GM23338 (cell line): ENCODE data around the gene UROS. TPM values are rescaled to one million over a fixed set of nuclear protein-coding genes. Genes with fewer than 3 reads are reported as not detected.

Source experiments
- ATAC-seq: fragments of 200-7000 bp; cut with Tn5 transposase; 3 replicates; pipeline ENCODE4 v1.9.1; 2020
- DNase-seq: peaks from one replicate; pipeline ENCODE4 v3.0.0-alpha.2; 2015; ENCODE audit warnings: low spot score
- H2AFZ ChIP-seq: fragments of 200-600 bp; sonication (generic); 2 replicates; pipeline ENCODE4 v1.8.0; 2016; ENCODE audit warnings: antibody characterized with exemption, mild to moderate bottlenecking, moderate library complexity
- H3F3A ChIP-seq: fragments of 200-600 bp; sonication (generic); replicated peaks from 2 replicates; pipeline ENCODE4 v1.8.0; 2017; ENCODE audit warnings: antibody characterized with exemption, mixed run types, low read depth
- H3K27ac ChIP-seq: fragments of 200-600 bp; sonication (generic); 2 replicates; pipeline ENCODE4 v1.6.1; 2016; ENCODE audit warnings: low read depth
- H3K27me3 ChIP-seq: fragments of 200-600 bp; sonication (generic); 2 replicates; pipeline ENCODE4 v1.8.0; 2016; ENCODE audit warnings: mild to moderate bottlenecking, mixed run types, moderate library complexity; ENCODE audit not compliant: insufficient read depth
- H3K36me3 ChIP-seq: fragments of 200-600 bp; sonication (generic); 2 replicates; pipeline ENCODE4 v1.8.0; 2016; ENCODE audit warnings: mild to moderate bottlenecking; ENCODE audit not compliant: insufficient read depth
- H3K4me1 ChIP-seq: fragments of 200-600 bp; sonication (generic); 2 replicates; pipeline ENCODE4 v1.8.0; 2016; ENCODE audit warnings: mild to moderate bottlenecking, moderate library complexity; ENCODE audit not compliant: insufficient read depth
- H3K4me2 ChIP-seq: fragments of 200-600 bp; sonication (generic); 2 replicates; pipeline ENCODE4 v1.7.1; 2017; ENCODE audit warnings: mixed run types
- H3K4me3 ChIP-seq: fragments of 200-600 bp; sonication (generic); 2 replicates; pipeline ENCODE4 v1.6.1; 2016; ENCODE audit warnings: mixed run types
- H3K79me2 ChIP-seq: fragments of 200-600 bp; sonication (generic); replicated peaks from 2 replicates; pipeline ENCODE4 v1.8.0; 2017; ENCODE audit warnings: mild to moderate bottlenecking; ENCODE audit not compliant: insufficient read depth
- H3K9me2 ChIP-seq: fragments of 200-600 bp; sonication (generic); 2 replicates; pipeline ENCODE4 v1.8.0; 2017; ENCODE audit not compliant: insufficient read depth
- H4K20me1 ChIP-seq: fragments of 200-600 bp; sonication (generic); replicated peaks from 2 replicates; pipeline ENCODE4 v1.8.0; 2017; ENCODE audit warnings: mild to moderate bottlenecking; ENCODE audit not compliant: insufficient read depth
- H3K27ac Mint-ChIP-seq: 2 replicates; pipeline ENCODE4 v1.8.0; 2020; ENCODE audit warnings: inconsistent platforms, mild to moderate bottlenecking, moderate library complexity, mixed read lengths
- H3K27me3 Mint-ChIP-seq: 3 replicates; pipeline ENCODE4 v1.8.0; 2022; ENCODE audit warnings: low read depth, mild to moderate bottlenecking, moderate library complexity, mixed read lengths, inconsistent platforms; ENCODE audit not compliant: insufficient read depth, poor library complexity
- H3K36me3 Mint-ChIP-seq: 3 replicates; pipeline ENCODE4 v1.8.0; 2021; ENCODE audit warnings: low read depth, mild to moderate bottlenecking, inconsistent platforms, moderate library complexity, mixed read lengths
- H3K4me1 Mint-ChIP-seq: 3 replicates; pipeline ENCODE4 v1.8.0; 2020; ENCODE audit warnings: mild to moderate bottlenecking, inconsistent platforms, mixed read lengths
- H3K4me3 Mint-ChIP-seq: 3 replicates; pipeline ENCODE4 v1.8.0; 2021; ENCODE audit warnings: moderate library complexity, mild to moderate bottlenecking, inconsistent platforms, mixed read lengths
- H3K9me3 Mint-ChIP-seq: 3 replicates; pipeline ENCODE4 v1.8.0; 2020; ENCODE audit warnings: moderate library complexity, mild to moderate bottlenecking, inconsistent platforms, mixed read lengths
- EZH2 ChIP-seq: fragments of 200-600 bp; sonication (generic); IDR thresholded peaks from one replicate; pipeline ENCODE4 v1.8.0; 2017; ENCODE audit warnings: antibody characterized with exemption, mild to moderate bottlenecking, low read depth; ENCODE audit not compliant: unreplicated experiment
- EZH2phosphoT487 ChIP-seq: fragments of 200-600 bp; sonication (generic); IDR thresholded peaks from one replicate; pipeline ENCODE4 v1.8.1; 2018; ENCODE audit warnings: antibody characterized with exemption; ENCODE audit not compliant: unreplicated experiment
- JUNB ChIP-seq: IDR thresholded peaks from one replicate; pipeline ENCODE4 v1.6.1; 2016; ENCODE audit warnings: antibody characterized with exemption; ENCODE audit not compliant: unreplicated experiment
- NANOG ChIP-seq: IDR thresholded peaks from 2 replicates; pipeline ENCODE4 v1.6.1; 2016; ENCODE audit warnings: antibody characterized with exemption, borderline replicate concordance
- STAT1 ChIP-seq: IDR thresholded peaks from one replicate; pipeline ENCODE4 v1.6.1; 2016; ENCODE audit warnings: antibody characterized with exemption; ENCODE audit not compliant: unreplicated experiment
- ZNF114 ChIP-seq: fragments of 250-450 bp; sonication (Bioruptor Pico); IDR thresholded peaks from 2 replicates; pipeline ENCODE4 v1.5.0; 2020; ENCODE audit warnings: mild to moderate bottlenecking, moderate library complexity
- polyA plus RNA-seq: library from polyadenylated mRNA; unstranded; fragments of >200 nt; fragmentation: Nextera tagmentation; extraction: Ambion mirVana; gene quantifications from 2 replicates; pipeline ENCODE4 v1.2.1, GENCODE V29; 2016
- total RNA-seq: library from RNA; depleted of rRNA; stranded (reverse); fragments of >200 nt; shearing (Covaris generic); gene quantifications from 2 replicates; pipeline ENCODE4 v1.2.3, GENCODE V29; 2014
- TF ChIP-seq, protein P1 (sequence below), 2 experiments: fragments of 200-600 bp in 1 of 2; sonication (generic) in 1 of 2; conservative IDR thresholded peaks; 2 replicates each; pipeline versions ENCODE4 v1.5.1 to v1.6.1; 2016 to 2017; ENCODE audit warnings: antibody characterized with exemption in 2 of 2, low read depth in 2 of 2, mild to moderate bottlenecking in 2 of 2, moderate library complexity in 1 of 2
- TF ChIP-seq, protein P2 (sequence below): IDR thresholded peaks from 2 replicates; pipeline ENCODE4 v1.6.1; 2016; ENCODE audit warnings: antibody characterized with exemption

UROS gene
- total and polyA plus RNA-seq, 2 experiments from 2014 or later = 41.3 to 43.4 TPM

DNA sequence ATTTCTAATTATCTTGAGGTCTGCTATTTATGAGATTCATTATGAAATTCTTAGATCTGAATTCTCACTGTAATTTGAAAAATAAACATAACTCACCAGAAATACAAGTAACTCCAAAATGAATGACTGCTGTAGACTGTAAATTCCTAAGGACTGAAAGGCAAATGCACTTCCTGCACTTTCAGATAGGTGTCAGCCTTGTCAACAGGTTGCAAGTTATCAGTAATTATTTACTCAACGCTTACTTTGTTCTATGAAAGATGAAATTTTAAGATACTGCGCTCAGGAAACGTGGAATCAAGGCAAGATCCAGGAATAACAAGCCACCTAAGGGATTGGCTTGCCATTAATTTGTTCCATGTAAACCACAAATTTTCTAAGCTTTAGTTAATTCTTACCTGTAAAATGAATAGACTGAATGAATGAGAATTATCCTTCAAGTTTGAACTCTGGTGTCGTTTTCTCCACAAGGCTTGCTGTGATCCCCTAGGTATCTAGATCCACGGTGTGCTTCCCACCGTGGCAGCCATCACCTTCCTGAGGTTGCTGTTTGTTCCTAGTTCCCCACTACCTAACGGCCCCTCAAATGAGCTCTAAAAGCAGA lies 45.4 kb upstream of the UROS start (continued):
- TF ChIP-seq, protein P1, sequence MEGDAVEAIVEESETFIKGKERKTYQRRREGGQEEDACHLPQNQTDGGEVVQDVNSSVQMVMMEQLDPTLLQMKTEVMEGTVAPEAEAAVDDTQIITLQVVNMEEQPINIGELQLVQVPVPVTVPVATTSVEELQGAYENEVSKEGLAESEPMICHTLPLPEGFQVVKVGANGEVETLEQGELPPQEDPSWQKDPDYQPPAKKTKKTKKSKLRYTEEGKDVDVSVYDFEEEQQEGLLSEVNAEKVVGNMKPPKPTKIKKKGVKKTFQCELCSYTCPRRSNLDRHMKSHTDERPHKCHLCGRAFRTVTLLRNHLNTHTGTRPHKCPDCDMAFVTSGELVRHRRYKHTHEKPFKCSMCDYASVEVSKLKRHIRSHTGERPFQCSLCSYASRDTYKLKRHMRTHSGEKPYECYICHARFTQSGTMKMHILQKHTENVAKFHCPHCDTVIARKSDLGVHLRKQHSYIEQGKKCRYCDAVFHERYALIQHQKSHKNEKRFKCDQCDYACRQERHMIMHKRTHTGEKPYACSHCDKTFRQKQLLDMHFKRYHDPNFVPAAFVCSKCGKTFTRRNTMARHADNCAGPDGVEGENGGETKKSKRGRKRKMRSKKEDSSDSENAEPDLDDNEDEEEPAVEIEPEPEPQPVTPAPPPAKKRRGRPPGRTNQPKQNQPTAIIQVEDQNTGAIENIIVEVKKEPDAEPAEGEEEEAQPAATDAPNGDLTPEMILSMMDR (conservative IDR thresholded peaks at IDR 0.05; ENCODE audit: low read depth in 2 of 2) = peak; percentile 84 to 93

DNA sequence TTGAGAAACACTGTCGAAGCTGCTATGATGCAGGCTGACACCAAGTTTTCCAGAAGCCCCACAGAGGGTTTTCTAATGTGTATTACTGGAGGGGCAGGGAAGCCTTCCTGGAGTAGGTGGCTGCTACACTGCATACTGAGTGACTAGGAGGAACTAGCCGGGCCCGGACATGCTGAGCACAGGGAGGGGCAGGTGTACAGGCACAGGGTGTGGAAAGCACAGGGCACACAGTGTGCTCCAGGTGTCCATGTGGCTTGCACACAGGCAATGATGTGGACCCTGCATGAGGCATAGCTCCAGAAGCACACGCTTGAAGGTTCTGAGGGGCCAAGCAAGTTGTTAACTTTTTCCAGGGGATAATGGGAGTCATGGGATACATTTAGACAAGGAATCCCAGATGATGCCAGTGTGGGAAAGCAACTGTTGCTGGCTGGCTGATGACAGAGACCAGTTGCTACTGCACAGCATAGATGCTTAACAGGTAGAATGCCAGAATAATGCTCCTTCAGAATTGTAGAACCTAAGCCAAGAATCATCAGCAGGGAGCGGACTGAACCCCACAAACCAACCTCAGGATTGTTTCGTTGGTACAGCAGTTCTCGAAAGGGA lies 43.5 kb upstream of the UROS start:
- Histone ChIP-seq H3K27ac (no peak overlapping the region), H3K36me3 (no peaks in the 10 kb centered on the region), H3K27me3 (no peaks in the 10 kb centered on the region), H3K79me2 (no peaks in the 10 kb centered on the region), H4K20me1 (no peaks in the 10 kb centered on the region), H2AFZ (no peak overlapping the region), H3K4me3 (no peak overlapping the region), H3K4me2 (no peak overlapping the region), H3K9me2 (no peaks in the 10 kb centered on the region), H3K4me1 (no peaks in the 10 kb centered on the region), H3F3A (no peaks in the 10 kb centered on the region)
- no peak for ATAC-seq
- H3K36me3 Mint-ChIP-seq = 0 out of 3 replicates have a peak, but pooled peaks cover 3% of the 10 kb centered on the region
- H3K4me1 Mint-ChIP-seq = no peaks in the 10 kb centered on the region; the same call in 2 of the 3 replicates
- H3K9me3 Mint-ChIP-seq = no peaks in the 10 kb centered on the region
- no peak for DNase-seq
- H3K4me3 Mint-ChIP-seq = no peak overlapping the region
- no peak overlapping the region for H3K27ac Mint-ChIP-seq
- no peaks in the 10 kb centered on the region for H3K27me3 Mint-ChIP-seq
- TF ChIP-seq EZH2phosphoT487 (no peak), STAT1 (no peak), ZNF114 (CRISPR knock-in tag) (no peak), NANOG (no peak), EZH2 (no peak), JUNB (no peak)
- TF ChIP-seq, protein P2, sequence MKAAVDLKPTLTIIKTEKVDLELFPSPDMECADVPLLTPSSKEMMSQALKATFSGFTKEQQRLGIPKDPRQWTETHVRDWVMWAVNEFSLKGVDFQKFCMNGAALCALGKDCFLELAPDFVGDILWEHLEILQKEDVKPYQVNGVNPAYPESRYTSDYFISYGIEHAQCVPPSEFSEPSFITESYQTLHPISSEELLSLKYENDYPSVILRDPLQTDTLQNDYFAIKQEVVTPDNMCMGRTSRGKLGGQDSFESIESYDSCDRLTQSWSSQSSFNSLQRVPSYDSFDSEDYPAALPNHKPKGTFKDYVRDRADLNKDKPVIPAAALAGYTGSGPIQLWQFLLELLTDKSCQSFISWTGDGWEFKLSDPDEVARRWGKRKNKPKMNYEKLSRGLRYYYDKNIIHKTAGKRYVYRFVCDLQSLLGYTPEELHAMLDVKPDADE = no peak

DNA sequence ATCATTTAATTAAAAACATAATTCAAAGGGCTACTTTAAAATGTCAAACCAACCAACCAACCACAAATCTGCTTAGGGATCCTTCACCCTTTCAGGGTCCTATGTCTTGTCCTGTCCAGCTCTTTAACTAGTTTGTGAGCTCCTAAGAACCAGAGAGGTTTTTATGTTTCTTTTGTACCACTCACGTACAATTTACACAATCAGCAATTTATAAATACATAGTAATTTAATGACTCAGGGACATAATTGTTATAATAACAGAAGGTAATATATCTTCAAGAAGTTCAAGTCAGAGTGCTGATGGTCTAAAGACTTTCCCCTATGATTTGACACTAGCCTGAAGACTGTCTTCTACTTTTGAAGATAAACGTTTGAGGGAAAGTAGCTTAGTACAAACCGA lies 42.1 kb upstream of the UROS start:
- Histone ChIP-seq H3K27me3 (no peaks in the 10 kb centered on the region), H3K4me3 (no peak overlapping the region), H3K9me2 (no peaks in the 10 kb centered on the region), H4K20me1 (no peaks in the 10 kb centered on the region), H3K79me2 (no peaks in the 10 kb centered on the region), H3K27ac (no peak overlapping the region), H2AFZ (no peak overlapping the region), H3K36me3 (no peaks in the 10 kb centered on the region), H3F3A (no peaks in the 10 kb centered on the region), H3K4me2 (no peak overlapping the region), H3K4me1 (no peaks in the 10 kb centered on the region)
- ATAC-seq (no peak), DNase-seq (no peak)
- no peak overlapping the region for H3K27ac Mint-ChIP-seq
- H3K4me3 Mint-ChIP-seq = no peak overlapping the region
- H3K27me3 Mint-ChIP-seq = no peaks in the 10 kb centered on the region
- no peaks in the 10 kb centered on the region; the same call in 2 of the 3 replicates for H3K4me1 Mint-ChIP-seq
- 0 out of 3 replicates have a peak, but pooled peaks cover 3% of the 10 kb centered on the region for H3K36me3 Mint-ChIP-seq
- TF ChIP-seq, protein P1 (conservative IDR thresholded peaks at IDR 0.05; ENCODE audit: low read depth in 2 of 2) = no peak
- TF ChIP-seq NANOG (no peak), STAT1 (no peak), ZNF114 (CRISPR knock-in tag) (no peak), EZH2phosphoT487 (no peak)
- H3K9me3 Mint-ChIP-seq = no peaks in the 10 kb centered on the region
